Stimulated activated CD4-positive, alpha-beta T cell treated with anti-CD3 and anti-CD28 coated beads, Interleukin-15, amount 100 ng/mL, for 48 hours (primary cell): ENCODE data around the gene KIF1C.
"Not testable (repeated sequence)": the region's sequence is repeated elsewhere in the genome, so short reads cannot be mapped to it uniquely, and the experiment has no call there.

Source experiments
- DNase-seq, 2 donors: peaks; one replicate each; pipeline ENCODE4 v3.0.0-alpha.2; 2020; ENCODE audit warnings: low read depth in 2 of 2

Gene KIF1C

DNA sequence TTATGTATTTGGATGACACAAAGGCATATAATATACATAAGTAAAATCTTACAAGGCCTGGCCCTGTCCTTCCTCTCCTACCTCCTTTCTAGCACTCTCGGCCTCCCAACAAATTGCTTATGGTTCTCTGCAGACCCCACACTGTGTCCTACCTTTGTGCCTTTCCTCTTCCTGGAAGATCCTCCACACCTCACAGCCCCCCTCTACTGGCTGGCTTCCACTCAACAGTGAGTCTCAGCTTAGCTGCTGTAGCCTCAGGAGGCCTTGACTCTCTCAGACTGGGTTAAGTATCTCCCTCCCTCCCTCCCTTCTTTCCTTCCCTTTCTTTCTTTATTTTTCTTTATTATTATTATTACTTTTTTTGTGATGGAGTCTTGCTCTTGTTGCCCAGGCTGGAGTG, 45.8 kb downstream of the KIF1C start:
- DNase-seq: no peak

DNA sequence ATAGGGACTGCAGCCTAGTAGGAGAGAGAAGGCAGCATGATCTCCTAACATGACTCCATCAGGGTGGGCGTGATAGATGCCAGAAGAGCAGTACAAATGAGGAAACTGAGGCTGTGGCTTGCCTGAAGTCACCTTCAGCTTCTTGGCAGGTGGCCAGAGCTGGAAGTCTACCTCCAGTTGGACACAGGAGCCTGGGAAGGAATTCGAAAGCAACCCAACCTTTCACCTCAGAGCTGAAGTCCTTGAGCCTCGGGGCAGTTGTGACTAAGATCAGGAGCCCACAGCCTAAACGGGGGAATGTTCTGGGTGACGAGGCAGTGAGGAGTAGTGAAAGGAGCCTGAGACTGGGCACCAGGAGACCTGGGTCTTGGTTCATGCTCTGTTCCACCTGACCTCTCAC, 46.9 kb downstream of the KIF1C start:
- no peak for DNase-seq

DNA sequence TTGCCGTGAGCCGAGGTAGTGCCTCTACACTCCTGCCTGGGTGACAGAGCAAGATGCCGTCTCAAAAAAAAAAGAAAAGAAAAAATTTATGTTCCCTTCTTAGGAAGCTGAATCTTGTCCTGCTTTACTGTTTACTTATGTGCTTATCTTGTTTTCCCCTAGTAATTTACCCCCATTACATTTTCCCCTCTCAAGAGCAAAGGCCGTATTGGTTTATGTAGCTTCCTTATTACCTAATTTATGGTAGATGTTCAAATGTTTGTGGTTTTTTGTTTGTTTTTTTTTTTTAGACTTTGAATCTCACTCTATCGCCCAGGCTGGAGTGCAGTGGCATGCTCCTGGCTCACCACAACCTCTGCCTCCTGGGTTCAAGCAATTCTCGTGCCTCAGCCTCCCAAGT, 47.7 kb downstream of the KIF1C start:
- DNase-seq: no peak

DNA sequence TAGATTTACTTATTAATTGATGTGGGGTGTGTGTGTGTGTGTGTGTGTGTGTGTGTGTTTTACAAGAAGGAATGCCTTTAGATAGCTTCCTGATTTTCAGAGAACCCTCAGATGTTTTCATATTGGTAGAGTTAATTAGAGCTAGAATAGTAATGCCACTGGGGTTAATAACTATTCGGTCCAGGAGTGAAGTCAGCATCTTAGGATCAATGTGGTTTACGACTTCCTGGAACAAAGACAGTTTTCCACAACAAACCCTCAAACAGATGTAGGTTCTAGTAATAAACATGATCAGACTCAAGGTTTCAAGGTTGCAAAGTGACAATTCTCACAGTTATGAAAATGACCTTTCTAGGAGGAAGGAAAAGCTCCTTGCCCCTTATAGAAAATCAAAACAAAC, 49.7 kb downstream of the KIF1C start:
- DNase-seq: no peak

DNA sequence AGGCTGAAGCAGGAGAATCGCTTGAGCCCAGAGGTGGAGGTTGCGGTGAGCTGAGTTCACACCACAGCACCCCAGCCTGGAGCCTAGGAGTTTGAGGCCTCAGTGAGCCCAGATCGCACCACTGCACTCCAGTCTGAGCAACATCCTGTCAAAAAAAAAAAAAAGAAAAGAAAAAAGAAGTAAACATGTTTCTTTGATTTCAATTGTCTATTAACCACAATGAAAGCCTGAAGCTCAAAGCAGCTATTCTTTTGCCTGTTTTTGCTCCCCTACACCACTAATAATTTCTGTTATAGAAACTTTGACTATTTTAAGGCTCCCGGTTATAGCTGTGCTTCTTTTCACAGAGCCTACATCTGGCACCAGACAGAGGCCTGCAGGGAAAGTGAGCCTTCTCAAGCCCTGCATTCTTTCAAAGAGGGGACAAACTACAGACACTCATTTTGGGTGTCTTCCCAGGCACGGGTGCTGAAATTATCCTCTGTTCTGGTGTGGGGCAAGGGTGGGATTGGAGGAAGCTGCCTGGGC, 51.6 kb downstream of the KIF1C start:
- no peak for DNase-seq

DNA sequence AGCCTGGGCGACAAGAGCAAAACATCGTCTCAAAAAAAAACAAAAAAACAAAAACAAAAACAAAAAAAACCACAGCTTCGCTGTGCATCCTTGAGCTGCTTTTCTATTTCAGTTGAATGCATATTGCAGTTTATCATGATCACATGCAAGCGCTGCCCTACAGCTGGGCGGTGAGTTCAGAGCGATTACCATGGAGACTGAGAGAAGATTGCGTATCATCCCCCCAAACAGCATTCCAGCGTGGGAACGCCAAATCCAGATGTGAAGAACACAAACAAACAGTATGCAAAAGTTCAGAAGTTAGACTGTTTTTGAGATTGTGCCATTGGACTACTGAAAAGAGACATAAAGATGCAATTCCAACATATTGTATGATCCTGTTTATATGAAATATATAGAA, 52.5 kb downstream of the KIF1C start:
- no peak for DNase-seq

DNA sequence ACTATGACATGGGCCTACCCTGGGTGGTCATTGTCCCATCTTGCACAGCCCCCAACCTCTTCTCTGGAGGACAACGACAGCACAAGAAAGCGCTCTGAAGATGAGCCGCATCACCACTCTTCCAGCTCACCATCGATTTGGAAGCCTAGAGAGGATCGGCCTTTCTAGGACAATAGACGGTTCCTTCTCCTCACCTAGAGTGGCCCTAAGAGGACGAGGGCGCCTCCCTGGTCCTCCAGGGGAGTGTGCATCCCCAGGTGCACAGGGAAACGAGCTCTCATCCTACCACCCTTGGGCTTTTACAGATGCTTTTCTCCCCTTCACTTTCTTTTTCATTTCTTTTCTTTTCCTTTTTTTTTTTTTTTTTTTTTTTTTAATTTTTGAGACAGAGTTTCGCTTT, 57.8 kb downstream of the KIF1C start:
- no peak for DNase-seq

DNA sequence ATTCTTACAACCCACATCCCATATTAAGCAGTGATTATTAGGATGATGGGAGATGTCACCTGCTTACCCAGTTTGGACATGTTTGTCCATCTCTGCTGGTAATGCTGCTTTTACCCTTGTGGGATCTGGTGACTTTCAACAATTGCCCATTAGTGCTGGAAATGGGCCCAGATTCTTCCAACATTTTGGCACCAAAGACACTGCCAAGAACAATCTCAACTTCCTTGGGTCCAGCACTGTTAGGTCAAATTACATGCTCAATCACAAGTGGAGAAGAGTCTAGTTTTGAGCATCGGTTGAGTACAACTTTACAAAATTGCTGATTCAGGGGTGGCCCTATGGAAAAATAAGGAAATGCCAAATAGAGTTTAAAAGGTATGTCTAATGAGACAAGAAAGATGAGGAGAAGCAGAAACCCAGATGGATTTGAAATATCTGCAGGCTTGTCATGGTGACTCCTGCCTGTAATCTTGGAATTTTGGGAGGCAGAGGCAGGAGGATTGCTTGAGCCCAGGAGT, 67.5 kb downstream of the KIF1C start:
- no peak for DNase-seq

DNA sequence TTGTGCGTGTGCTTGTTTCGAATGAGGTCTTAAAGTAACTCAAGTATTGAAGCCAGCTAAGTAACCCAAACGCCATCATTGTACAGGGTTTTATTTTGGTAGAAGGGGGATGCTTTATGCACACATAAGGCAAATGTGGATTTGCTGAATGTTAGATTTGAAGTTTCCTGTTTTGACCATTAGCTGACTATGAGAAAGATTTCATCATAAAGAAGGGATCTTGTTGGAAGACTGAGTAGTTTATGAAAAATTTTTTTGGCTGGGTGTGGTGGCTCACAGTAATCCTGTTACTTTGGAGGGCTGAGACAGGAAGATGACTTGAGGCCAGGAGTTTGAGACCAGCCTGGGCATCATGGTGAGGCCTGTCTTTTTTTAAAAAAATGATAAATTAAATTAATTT, 70.5 kb downstream of the KIF1C start:
- no peak for DNase-seq

DNA sequence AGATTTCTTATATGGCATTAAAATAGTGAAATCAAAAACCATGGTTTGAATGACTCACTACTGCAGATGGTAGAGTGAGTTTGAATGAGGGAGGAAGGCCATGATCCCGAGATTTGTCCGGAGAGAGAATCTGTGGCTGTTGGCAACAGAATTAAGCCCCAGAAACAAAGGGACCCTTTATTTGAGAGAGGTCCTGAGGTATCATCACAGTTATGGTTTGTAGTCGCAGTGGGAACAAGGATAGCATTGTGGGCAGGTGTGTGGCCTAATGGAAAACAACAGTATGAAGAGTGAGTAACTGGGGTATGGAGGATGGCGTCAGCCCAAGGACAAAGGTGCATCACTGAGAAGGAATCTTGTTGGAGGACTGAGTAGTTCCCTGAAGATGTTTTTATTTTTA, 72.0 kb downstream of the KIF1C start:
- no peak for DNase-seq

DNA sequence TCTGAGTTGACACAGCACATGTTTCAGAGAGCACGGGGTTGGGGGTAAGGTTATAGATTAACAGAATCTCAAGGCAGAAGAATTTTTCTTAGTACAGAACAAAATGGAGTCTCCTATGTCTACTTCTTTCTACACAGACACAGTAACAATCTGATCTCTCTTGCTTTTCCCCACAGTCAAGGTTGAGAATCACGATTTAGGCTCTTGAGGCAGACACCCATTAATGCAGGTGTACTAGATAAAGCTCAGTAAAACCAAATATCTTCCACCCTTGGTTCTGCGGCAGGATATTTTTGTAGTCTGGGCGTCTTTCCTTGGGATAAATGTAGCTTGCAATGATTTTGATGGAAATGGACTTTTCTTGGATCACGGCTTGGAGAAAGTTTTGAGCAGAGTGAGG, 77.7 kb downstream of the KIF1C start:
- DNase-seq: not testable (repeated sequence)

DNA sequence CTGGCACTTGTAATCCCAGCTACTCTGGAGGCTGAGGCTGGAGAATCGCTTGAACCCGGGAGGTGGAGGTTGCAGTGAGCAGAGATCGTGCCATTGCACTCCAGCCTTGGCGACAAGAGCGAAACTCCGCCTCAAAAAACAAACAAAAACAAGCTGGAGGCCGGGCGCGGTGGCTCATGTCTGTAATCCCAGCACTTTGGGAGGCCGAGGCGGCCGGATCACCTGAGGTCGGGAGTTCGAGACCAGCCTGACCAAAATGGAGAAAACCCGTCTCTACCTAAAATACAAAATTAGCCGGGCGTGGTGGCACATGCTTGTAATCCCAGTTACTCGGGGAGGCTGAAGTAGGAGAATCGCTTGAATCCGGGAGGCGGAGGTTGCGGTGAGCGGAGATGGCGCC, 79.5 kb downstream of the KIF1C start:
- not testable (repeated sequence) for DNase-seq

DNA sequence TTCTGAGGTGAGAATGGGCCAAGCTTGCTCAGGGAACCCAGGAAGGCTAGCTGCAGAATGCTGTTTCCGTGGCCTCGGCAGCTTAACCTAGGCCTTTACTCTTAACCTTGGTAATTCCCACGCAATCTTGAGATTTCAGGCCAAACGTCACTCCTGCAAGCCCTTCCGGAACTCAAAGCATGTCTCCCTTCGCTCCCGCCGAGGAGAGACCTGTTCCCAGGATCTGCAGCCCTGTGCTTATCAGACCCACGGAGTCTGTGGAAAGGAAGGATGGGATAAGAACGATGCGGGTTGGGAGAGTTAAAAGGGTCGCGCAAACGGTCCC, 80.0 kb downstream of the KIF1C start:
- no peak for DNase-seq
